B cell (primary cell): ENCODE measurements around the gene CCDC85C.

ENCODE experiments used
- EZH2 ChIP-seq: IDR thresholded peaks from 2 replicates; pipeline ENCODE4 v1.6.1; 2012; ENCODE audit warnings: borderline replicate concordance, low read depth, mild to moderate bottlenecking, moderate library complexity, low read length; ENCODE audit not compliant: insufficient read depth, poor library complexity, severe bottlenecking
- TF ChIP-seq, protein P1 (sequence below): fragments of 200-600 bp; IDR thresholded peaks from one replicate; pipeline ENCODE4 v1.8.0; 2022; ENCODE audit warnings: antibody characterized with exemption, mild to moderate bottlenecking

DNA sequence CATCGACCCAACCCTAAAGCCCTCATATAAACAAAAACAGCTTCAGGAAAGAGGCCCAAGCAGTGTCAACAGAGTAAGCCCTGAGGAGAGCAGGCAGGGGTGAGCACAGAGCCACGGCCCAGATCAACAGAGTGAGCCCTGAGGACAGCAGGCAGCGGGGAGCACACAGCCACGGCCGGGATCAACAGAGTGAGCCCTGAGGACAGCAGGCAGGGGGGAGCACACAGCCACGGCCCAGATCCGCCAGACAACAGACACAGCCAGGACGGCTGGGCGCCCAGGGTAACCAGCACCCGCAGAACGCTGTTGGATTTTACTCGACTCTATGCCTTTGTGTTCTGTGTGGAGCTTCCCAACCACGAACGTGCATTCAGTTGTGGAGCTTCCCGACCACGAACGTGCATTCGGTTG, 15.0 kb downstream of the CCDC85C start:
- TF ChIP-seq, protein P1, sequence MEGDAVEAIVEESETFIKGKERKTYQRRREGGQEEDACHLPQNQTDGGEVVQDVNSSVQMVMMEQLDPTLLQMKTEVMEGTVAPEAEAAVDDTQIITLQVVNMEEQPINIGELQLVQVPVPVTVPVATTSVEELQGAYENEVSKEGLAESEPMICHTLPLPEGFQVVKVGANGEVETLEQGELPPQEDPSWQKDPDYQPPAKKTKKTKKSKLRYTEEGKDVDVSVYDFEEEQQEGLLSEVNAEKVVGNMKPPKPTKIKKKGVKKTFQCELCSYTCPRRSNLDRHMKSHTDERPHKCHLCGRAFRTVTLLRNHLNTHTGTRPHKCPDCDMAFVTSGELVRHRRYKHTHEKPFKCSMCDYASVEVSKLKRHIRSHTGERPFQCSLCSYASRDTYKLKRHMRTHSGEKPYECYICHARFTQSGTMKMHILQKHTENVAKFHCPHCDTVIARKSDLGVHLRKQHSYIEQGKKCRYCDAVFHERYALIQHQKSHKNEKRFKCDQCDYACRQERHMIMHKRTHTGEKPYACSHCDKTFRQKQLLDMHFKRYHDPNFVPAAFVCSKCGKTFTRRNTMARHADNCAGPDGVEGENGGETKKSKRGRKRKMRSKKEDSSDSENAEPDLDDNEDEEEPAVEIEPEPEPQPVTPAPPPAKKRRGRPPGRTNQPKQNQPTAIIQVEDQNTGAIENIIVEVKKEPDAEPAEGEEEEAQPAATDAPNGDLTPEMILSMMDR = no peak
- TF ChIP-seq EZH2 = no peak
